ENCODE measurements around the gene NFIA. TPM values are rescaled to one million over a fixed set of nuclear protein-coding genes. Genes with fewer than 3 reads are reported as not detected.

Gene NFIA
- total and polyA plus RNA-seq, 2 of the 13 experiments (the other 11 are each of a cell fraction or from before 2014, with no cell fraction given): 14.7 to 28.5 TPM

DNA sequence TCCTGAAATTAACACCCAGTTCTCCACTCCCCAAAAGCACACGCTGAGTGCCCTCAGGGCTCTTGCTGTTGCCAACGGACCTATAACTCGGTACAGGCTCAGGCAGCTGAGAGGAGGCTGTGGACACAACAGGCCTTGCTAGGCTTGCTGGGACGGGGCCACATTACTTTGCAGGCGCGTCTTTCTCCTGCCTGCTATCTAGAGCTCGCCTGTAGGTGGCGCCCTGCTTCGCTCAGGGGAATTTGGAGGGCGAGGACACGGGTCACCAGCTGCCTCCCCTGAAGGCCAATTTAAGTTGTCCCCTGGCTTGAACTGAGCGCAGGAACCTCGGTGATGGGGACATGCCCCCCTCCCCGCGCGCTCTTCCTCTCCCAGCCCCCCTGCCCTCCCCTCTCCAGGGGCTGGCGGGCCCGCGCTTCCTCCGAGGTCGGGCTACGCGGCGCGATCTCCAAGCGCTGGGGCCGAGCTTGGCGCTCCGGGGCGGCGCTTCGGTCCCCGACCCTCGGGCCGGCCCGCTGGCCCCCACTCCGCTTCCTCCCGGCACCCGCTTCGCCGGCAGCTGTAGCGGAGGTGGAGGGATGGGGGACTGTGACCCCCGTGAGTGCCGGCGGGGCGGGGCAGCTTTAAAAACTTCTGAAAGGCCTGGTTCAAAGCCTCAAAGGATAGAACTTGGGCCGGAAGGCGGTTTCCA, 32.4 kb upstream of the NFIA start (continued):
- no peak for TF ChIP-seq ZFP36L2 (CRISPR knock-in tag; IDR thresholded peaks at IDR 0.05)
- TF ChIP-seq ZNF598 (CRISPR knock-in tag; IDR thresholded peaks at IDR 0.05; ENCODE audit: borderline replicate concordance): no peak; the same call in 1 of the 2 replicates
- TF ChIP-seq RBAK (CRISPR knock-in tag; IDR thresholded peaks at IDR 0.05): no peak
- TF ChIP-seq ZNF720 (CRISPR knock-in tag; IDR thresholded peaks at IDR 0.05): no peak
- no peak for TF ChIP-seq RFXAP (CRISPR knock-in tag; IDR thresholded peaks at IDR 0.05; ENCODE audit: borderline replicate concordance)
- TF ChIP-seq FOXM1 (CRISPR knock-in tag; IDR thresholded peaks at IDR 0.05): no peak
- TF ChIP-seq, protein P1, sequence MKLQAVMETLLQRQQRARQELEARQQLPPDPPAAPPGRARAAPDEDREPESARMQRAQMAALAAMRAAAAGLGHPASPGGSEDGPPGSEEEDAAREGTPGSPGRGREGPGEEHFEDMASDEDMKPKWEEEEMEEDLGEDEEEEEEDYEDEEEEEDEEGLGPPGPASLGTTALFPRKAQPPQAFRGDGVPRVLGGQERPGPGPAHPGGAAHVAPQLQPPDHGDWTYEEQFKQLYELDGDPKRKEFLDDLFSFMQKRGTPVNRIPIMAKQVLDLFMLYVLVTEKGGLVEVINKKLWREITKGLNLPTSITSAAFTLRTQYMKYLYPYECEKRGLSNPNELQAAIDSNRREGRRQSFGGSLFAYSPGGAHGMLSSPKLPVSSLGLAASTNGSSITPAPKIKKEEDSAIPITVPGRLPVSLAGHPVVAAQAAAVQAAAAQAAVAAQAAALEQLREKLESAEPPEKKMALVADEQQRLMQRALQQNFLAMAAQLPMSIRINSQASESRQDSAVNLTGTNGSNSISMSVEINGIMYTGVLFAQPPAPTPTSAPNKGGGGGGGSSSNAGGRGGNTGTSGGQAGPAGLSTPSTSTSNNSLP (IDR thresholded peaks at IDR 0.05; ENCODE audit: low read depth, low read length): no peak
- TF ChIP-seq SATB2 (CRISPR knock-in tag; IDR thresholded peaks at IDR 0.05): no peak
- TF ChIP-seq, protein P2, sequence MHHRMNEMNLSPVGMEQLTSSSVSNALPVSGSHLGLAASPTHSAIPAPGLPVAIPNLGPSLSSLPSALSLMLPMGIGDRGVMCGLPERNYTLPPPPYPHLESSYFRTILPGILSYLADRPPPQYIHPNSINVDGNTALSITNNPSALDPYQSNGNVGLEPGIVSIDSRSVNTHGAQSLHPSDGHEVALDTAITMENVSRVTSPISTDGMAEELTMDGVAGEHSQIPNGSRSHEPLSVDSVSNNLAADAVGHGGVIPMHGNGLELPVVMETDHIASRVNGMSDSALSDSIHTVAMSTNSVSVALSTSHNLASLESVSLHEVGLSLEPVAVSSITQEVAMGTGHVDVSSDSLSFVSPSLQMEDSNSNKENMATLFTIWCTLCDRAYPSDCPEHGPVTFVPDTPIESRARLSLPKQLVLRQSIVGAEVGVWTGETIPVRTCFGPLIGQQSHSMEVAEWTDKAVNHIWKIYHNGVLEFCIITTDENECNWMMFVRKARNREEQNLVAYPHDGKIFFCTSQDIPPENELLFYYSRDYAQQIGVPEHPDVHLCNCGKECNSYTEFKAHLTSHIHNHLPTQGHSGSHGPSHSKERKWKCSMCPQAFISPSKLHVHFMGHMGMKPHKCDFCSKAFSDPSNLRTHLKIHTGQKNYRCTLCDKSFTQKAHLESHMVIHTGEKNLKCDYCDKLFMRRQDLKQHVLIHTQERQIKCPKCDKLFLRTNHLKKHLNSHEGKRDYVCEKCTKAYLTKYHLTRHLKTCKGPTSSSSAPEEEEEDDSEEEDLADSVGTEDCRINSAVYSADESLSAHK (CRISPR knock-in tag; IDR thresholded peaks at IDR 0.05; ENCODE audit: borderline replicate concordance): no peak
- no peak for TF ChIP-seq ZNF256 (CRISPR knock-in tag; conservative IDR thresholded peaks at IDR 0.05)
- TF ChIP-seq, protein P3, sequence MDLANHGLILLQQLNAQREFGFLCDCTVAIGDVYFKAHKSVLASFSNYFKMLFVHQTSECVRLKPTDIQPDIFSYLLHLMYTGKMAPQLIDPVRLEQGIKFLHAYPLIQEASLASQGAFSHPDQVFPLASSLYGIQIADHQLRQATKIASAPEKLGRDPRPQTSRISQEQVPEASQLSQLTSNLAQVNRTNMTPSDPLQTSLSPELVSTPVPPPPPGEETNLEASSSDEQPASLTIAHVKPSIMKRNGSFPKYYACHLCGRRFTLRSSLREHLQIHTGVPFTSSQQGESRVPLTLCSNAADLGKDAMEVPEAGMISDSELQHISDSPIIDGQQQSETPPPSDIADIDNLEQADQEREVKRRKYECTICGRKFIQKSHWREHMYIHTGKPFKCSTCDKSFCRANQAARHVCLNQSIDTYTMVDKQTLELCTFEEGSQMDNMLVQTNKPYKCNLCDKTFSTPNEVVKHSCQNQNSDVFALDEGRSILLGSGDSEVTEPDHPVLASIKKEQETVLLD (CRISPR knock-in tag; IDR thresholded peaks at IDR 0.05; ENCODE audit: low read depth): no peak
- no peak for TF ChIP-seq POLR2G (IDR thresholded peaks at IDR 0.05; ENCODE audit: low read depth, low read length)
- peak; percentile 60 for TF ChIP-seq HNRNPLL (IDR thresholded peaks at IDR 0.05; ENCODE audit: low read depth, low read length, poor library complexity, severe bottlenecking)
- no peak for TF ChIP-seq SOX6 (IDR thresholded peaks at IDR 0.05)
- TF ChIP-seq SOX6 (CRISPR knock-in tag; IDR thresholded peaks at IDR 0.05): peak; percentile 76
- TF ChIP-seq ZNF20 (CRISPR knock-in tag; IDR thresholded peaks at IDR 0.05): no peak
- TF ChIP-seq MBD4 (IDR thresholded peaks at IDR 0.05; ENCODE audit: borderline replicate concordance, low read length): no peak
- TF ChIP-seq, protein P4, sequence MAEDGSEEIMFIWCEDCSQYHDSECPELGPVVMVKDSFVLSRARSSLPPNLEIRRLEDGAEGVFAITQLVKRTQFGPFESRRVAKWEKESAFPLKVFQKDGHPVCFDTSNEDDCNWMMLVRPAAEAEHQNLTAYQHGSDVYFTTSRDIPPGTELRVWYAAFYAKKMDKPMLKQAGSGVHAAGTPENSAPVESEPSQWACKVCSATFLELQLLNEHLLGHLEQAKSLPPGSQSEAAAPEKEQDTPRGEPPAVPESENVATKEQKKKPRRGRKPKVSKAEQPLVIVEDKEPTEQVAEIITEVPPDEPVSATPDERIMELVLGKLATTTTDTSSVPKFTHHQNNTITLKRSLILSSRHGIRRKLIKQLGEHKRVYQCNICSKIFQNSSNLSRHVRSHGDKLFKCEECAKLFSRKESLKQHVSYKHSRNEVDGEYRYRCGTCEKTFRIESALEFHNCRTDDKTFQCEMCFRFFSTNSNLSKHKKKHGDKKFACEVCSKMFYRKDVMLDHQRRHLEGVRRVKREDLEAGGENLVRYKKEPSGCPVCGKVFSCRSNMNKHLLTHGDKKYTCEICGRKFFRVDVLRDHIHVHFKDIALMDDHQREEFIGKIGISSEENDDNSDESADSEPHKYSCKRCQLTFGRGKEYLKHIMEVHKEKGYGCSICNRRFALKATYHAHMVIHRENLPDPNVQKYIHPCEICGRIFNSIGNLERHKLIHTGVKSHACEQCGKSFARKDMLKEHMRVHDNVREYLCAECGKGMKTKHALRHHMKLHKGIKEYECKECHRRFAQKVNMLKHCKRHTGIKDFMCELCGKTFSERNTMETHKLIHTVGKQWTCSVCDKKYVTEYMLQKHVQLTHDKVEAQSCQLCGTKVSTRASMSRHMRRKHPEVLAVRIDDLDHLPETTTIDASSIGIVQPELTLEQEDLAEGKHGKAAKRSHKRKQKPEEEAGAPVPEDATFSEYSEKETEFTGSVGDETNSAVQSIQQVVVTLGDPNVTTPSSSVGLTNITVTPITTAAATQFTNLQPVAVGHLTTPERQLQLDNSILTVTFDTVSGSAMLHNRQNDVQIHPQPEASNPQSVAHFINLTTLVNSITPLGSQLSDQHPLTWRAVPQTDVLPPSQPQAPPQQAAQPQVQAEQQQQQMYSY (CRISPR knock-in tag; IDR thresholded peaks at IDR 0.05): no peak
- no peak for TF ChIP-seq CHCHD3 (CRISPR knock-in tag; IDR thresholded peaks at IDR 0.05)
- no peak for TF ChIP-seq NR2C2 (CRISPR knock-in tag; IDR thresholded peaks at IDR 0.05; ENCODE audit: borderline replicate concordance)
